HG03460 (cell line): ENCODE data around the gene VSNL1.

ENCODE experiments used
- ATAC-seq: cut with Tn5 transposase; IDR thresholded peaks from one replicate; pipeline ENCODE4 v1.9.1; 2021; ENCODE audit not compliant: unreplicated experiment

The VSNL1 gene

GRCh38 chr2:17610521-17610920 lies 70.0 kb downstream of the VSNL1 start:
- no peak for ATAC-seq

- no peak for ATAC-seq
Observed at GRCh38 chr2:17611036-17611435, 70.5 kb downstream of the VSNL1 start.

- no peak for ATAC-seq
Observed at GRCh38 chr2:17614174-17614930, 73.9 kb downstream of the VSNL1 start.

- no peak for ATAC-seq
Observed at GRCh38 chr2:17615147-17615546, 74.7 kb downstream of the VSNL1 start.

GRCh38 chr2:17615728-17616351 lies 75.3 kb downstream of the VSNL1 start:
- ATAC-seq = no peak

- no peak for ATAC-seq
Observed at GRCh38 chr2:17616405-17616804, 75.9 kb downstream of the VSNL1 start.

- no peak for ATAC-seq
Observed at GRCh38 chr2:17617516-17617915, 77.0 kb downstream of the VSNL1 start.

- ATAC-seq = no peak
Observed at GRCh38 chr2:17617955-17618354, 77.5 kb downstream of the VSNL1 start.

- no peak for ATAC-seq
Observed at GRCh38 chr2:17620280-17620679, 79.8 kb downstream of the VSNL1 start.

GRCh38 chr2:17620841-17621240 lies 80.3 kb downstream of the VSNL1 start:
- no peak for ATAC-seq

- no peak for ATAC-seq
Observed at GRCh38 chr2:17621781-17622180, 81.3 kb downstream of the VSNL1 start.

- ATAC-seq = no peak
Observed at GRCh38 chr2:17625446-17625845, 85.0 kb downstream of the VSNL1 start.

GRCh38 chr2:17626986-17627385 lies 86.5 kb downstream of the VSNL1 start:
- ATAC-seq = no peak

- no peak for ATAC-seq
Observed at GRCh38 chr2:17627434-17627833, 86.9 kb downstream of the VSNL1 start.

- peak; percentile 38 for ATAC-seq
Observed at GRCh38 chr2:17628349-17629261, 88.1 kb downstream of the VSNL1 start.

GRCh38 chr2:17630089-17630488 lies 89.6 kb downstream of the VSNL1 start:
- ATAC-seq = no peak

- no peak for ATAC-seq
Observed at GRCh38 chr2:17634997-17635396, 94.5 kb downstream of the VSNL1 start.

- ATAC-seq = no peak
Observed at GRCh38 chr2:17636257-17636656, 95.8 kb downstream of the VSNL1 start.

- ATAC-seq = no peak
Observed at GRCh38 chr2:17637131-17637906, 96.8 kb downstream of the VSNL1 start.

GRCh38 chr2:17638196-17638743 lies 97.8 kb downstream of the VSNL1 start:
- ATAC-seq = no peak

- ATAC-seq = no peak
Observed at GRCh38 chr2:17640406-17640805, 99.9 kb downstream of the VSNL1 start.
